Glomerular visceral epithelial cell (primary cell): Measurements from ENCODE around the gene FILIP1L.
"Not testable (repeated sequence)": the region's sequence is repeated elsewhere in the genome, so short reads cannot be mapped to it uniquely, and the experiment has no call there.

ENCODE experiments used
- DNase-seq: peaks from one replicate; pipeline ENCODE4 v3.0.0-alpha.2; 2016; ENCODE audit errors: extremely low spot score

FILIP1L gene

GRCh38 chr3:99846477-99847160 is 267.7 kb downstream of the FILIP1L start:
- DNase-seq, result no peak

GRCh38 chr3:99845999-99846398 is 268.3 kb downstream of the FILIP1L start:
- DNase-seq, result no peak

DNA sequence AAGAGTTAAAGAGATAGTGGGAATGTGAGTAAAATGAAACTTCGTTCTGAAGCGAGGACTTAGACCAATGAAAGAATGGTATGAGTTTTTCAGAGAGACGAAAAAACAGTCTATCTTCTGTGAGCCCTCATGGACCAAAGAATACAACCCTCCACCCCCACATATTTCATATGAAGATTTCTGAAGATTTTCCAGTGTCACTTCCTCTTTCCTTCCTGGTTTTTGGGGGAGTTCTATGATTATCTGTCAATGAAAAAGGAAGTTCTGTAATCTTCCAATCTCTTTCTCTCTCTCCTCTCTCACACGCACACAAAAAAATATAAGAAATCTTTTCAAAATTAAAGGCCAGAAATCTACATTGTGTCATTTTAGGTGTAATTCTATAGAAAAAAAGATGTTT is 269.0 kb downstream of the FILIP1L start:
- no peak for DNase-seq

- no peak for DNase-seq
Observed at GRCh38 chr3:99843590-99844258, 270.6 kb downstream of the FILIP1L start.

DNA sequence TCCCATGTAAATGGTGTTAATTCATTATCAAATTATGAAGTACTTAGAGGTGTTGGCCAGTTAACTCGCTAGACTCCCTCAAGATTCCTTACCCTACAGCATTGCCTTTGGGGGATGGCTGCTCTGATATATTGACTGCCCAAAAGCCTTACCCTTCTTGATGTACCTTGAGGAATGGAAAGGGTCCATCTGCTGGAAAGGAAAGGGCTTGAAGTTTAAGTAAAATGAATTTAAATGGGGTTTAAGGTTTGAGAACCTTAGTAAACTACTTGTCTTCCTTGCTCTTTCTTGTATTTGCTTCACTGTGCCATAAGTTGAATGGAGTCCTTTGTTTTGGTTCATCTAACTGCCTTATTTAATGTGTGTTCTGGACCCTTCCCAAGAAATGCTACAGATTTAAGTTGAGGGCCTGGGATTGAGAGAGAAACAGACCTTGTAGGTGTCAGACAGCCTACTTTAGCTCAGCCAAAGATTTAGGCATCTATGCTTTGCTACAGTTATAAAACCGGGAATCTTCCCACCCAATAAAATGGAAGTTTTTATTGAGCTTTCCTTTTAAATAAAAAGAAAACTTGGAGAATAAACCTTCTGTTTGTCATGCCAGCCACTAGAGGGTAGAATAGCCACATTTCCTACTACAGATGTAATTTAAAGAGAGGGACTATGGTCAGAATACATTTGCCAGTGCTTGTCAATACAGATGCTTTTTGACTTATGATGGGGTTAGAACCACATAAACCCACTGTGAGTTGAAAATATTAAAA is 271.3 kb downstream of the FILIP1L start:
- DNase-seq, result peak; percentile 60

- DNase-seq, result not testable (repeated sequence)
Observed at GRCh38 chr3:99841949-99842348, 272.4 kb downstream of the FILIP1L start.

GRCh38 chr3:99839613-99840012 is 274.7 kb downstream of the FILIP1L start:
- DNase-seq, result no peak

DNA sequence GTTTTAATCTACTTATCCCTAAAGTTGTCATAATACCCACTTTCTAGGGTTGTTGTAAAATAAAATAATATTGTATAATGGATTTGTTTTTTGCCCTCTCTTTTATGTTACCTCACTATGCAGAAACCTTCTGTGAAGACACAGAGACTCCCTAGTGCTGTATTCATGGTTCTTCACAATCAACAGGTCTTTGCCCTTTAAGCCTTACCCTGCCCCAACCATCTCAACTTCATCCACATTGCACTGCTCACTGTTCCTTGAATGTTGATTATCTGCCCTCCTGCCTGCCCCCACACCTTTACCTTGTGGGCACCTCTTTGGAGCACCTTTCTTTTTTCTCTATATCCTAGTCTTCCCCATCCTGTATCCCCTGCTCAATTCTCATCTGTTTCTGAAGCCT is 275.5 kb downstream of the FILIP1L start:
- no peak for DNase-seq

DNA sequence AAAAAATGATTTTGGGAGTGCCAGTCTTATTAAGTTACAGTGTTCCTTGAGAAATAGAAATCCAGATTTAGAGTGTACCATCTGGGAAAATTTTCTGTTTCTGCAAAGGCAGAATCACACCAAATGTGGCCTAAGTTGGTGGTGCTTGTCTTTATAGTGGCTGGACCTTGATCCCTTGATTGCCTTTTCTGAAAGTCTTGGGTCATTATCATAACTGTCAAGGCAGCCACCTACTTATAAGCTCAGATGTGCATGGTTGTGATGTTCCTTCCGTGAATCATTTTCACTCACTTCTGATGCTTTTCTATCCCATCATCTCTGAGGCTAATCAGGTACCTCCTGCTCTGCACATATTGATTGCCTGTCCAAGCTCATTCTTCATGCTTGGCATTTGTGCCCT is 276.6 kb downstream of the FILIP1L start:
- DNase-seq, result no peak

DNA sequence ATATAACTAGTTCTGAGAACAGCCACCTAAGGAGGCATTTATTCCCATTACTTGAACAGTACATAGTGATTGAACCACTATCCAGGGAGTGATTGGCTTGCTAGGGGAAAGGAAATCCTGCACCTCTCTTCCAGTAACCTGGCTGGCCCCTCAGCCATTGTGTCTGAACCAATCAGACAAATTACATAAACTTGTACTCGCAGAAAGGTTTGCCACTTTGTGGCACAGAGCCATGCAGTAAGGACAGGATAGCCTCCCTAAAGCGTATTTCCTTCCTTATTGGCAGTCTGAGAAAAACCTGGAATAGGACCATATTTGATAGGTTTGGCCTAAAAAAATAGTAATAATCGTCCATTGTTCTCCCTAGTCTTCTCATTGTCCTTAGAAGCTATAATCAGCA is 277.6 kb downstream of the FILIP1L start:
- no peak for DNase-seq

GRCh38 chr3:99834211-99834957 is 279.9 kb downstream of the FILIP1L start:
- DNase-seq, result no peak

DNA sequence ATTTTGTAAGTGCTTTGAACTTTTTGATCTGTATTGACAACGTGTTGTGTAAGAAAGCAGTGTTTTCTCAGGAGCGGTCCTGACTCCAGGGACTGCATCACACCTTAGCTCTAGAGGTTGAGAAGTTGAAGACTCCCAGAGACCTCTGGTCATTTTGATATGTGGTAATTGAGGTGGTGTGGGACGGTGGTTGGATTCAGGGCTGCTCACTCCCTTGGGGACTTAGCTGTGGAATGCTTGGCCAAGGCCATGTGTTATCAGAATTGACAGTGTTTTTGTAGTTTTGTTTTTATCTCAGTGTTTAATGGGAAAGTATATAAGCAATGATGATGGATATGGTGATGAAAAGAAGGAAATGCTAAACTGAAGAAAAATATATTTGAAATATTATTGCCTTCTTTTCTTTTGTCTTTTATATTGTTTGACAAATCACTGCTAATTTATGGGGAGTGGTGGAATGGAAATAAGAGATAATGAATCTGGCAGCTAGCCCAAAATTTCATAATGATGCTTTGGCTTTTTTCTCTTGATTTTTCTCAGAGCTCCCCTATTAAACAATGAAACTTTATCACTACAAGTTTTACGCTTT is 280.6 kb downstream of the FILIP1L start:
- no peak for DNase-seq

GRCh38 chr3:99829844-99830243 is 284.5 kb downstream of the FILIP1L start:
- DNase-seq, result no peak

- DNase-seq, result peak; percentile 9
Observed at GRCh38 chr3:99825004-99825640, 289.2 kb downstream of the FILIP1L start.

- DNase-seq, result no peak
Observed at GRCh38 chr3:99823723-99824711, 290.3 kb downstream of the FILIP1L start.

DNA sequence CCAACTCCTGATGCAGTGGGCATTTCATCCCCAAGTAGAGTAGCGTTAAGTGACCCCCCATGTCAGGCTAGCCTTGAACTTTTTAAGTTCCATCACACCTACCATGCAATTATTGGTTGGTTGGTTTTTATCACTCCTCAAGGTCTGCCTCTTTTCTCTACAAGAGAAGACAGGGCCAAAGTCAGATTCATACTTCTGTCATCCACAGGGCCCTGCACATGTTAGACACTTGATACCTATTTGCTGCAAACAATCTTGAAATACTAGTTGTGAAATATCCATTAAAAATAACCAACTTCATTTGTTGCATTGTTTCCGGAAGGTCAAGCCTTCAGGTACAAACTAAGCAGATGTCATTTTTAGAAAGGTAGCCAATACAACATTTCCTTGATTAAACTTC is 295.5 kb downstream of the FILIP1L start:
- no peak for DNase-seq

GRCh38 chr3:99817437-99818240 is 296.7 kb downstream of the FILIP1L start, which contains the start of gene CMSS1:
CMSS1 (plus strand) TSS chr3:99817862.
- peak; percentile 87 for DNase-seq

GRCh38 chr3:99817047-99817436 is 297.3 kb downstream of the FILIP1L start:
- DNase-seq, result peak; percentile 11

GRCh38 chr3:99810403-99810802 is 303.9 kb downstream of the FILIP1L start:
- DNase-seq, result no peak
